ENCODE data around the gene RNU6-7. TPM values are rescaled to one million over a fixed set of nuclear protein-coding genes. Genes with fewer than 3 reads are reported as not detected.

RNU6-7 gene
- total and polyA plus RNA-seq, 2 of the 13 experiments (the other 11 are each of a cell fraction or from before 2014, with no cell fraction given): under 0.01 TPM; not detected in 1

DNA sequence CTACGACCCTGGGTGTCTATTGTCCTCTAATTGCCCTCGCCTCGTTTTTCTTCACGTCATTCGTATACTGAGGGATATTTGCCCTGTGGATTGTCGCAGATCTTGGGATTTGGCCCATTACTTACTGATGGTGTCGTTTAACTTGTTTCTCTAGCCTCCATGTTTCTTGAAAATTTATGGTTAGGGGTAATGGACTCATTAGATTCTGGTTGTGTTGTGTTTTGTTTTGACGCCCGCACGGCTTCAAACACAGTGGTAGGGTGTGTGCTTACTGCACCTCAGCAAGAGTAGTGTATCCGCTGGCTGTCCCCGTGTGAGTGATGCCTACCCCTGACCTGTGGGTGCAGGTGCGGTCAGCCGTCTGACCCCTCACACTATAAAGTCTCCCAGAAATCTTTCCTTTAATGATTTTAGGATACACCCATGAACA lies 2.1 kb downstream of the RNU6-7 start (continued):
- TF ChIP-seq ZBTB25 (CRISPR knock-in tag; IDR thresholded peaks at IDR 0.05): no peak
- TF ChIP-seq RBAK (CRISPR knock-in tag; IDR thresholded peaks at IDR 0.05): no peak
- no peak for TF ChIP-seq RCOR2 (CRISPR knock-in tag; IDR thresholded peaks at IDR 0.05)
- TF ChIP-seq SKI (IDR thresholded peaks at IDR 0.05; ENCODE audit: partially characterized antibody): no peak
- TF ChIP-seq SRSF1 (optimal IDR thresholded peaks at IDR 0.05; ENCODE audit: low read depth, low read length): no peak
- TF ChIP-seq KAT2B (IDR thresholded peaks at IDR 0.05; ENCODE audit: borderline replicate concordance, low read depth, low read length): no peak
- no peak for TF ChIP-seq SMYD3 (CRISPR knock-in tag; IDR thresholded peaks at IDR 0.05)
- no peak for TF ChIP-seq EEA1 (CRISPR knock-in tag; IDR thresholded peaks at IDR 0.05; ENCODE audit: borderline replicate concordance)
- TF ChIP-seq SMAD1 (CRISPR knock-in tag; IDR thresholded peaks at IDR 0.05; ENCODE audit: borderline replicate concordance, low read depth): no peak
- TF ChIP-seq ZSCAN20 (CRISPR knock-in tag; IDR thresholded peaks at IDR 0.05; ENCODE audit: borderline replicate concordance): no peak
- TF ChIP-seq TCF7 (IDR thresholded peaks at IDR 0.05; ENCODE audit: low read depth): no peak
- no peak for TF ChIP-seq ZNF3 (CRISPR knock-in tag; IDR thresholded peaks at IDR 0.05)
- no peak; the same call in 1 of the 2 replicates for TF ChIP-seq ZNF232 (CRISPR knock-in tag; IDR thresholded peaks at IDR 0.05; ENCODE audit: borderline replicate concordance)
- TF ChIP-seq TARDBP (CRISPR knock-in tag; IDR thresholded peaks at IDR 0.05): no peak
- TF ChIP-seq, protein P1, sequence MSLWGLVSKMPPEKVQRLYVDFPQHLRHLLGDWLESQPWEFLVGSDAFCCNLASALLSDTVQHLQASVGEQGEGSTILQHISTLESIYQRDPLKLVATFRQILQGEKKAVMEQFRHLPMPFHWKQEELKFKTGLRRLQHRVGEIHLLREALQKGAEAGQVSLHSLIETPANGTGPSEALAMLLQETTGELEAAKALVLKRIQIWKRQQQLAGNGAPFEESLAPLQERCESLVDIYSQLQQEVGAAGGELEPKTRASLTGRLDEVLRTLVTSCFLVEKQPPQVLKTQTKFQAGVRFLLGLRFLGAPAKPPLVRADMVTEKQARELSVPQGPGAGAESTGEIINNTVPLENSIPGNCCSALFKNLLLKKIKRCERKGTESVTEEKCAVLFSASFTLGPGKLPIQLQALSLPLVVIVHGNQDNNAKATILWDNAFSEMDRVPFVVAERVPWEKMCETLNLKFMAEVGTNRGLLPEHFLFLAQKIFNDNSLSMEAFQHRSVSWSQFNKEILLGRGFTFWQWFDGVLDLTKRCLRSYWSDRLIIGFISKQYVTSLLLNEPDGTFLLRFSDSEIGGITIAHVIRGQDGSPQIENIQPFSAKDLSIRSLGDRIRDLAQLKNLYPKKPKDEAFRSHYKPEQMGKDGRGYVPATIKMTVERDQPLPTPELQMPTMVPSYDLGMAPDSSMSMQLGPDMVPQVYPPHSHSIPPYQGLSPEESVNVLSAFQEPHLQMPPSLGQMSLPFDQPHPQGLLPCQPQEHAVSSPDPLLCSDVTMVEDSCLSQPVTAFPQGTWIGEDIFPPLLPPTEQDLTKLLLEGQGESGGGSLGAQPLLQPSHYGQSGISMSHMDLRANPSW (CRISPR knock-in tag; IDR thresholded peaks at IDR 0.05; ENCODE audit: borderline replicate concordance): no peak
- no peak for TF ChIP-seq HOXA5 (CRISPR knock-in tag; IDR thresholded peaks at IDR 0.05)
- no peak for TF ChIP-seq ZNF720 (CRISPR knock-in tag; IDR thresholded peaks at IDR 0.05)
- TF ChIP-seq PRMT3 (CRISPR knock-in tag; IDR thresholded peaks at IDR 0.05; ENCODE audit: borderline replicate concordance, low read depth): no peak
- TF ChIP-seq MEF2D (CRISPR knock-in tag; IDR thresholded peaks at IDR 0.05): no peak
- no peak for TF ChIP-seq MLXIP (CRISPR knock-in tag; IDR thresholded peaks at IDR 0.05; ENCODE audit: borderline replicate concordance)
- no peak for TF ChIP-seq IKZF5 (CRISPR knock-in tag; IDR thresholded peaks at IDR 0.05)
